ENCODE measurements around the gene MALT1.

DNA sequence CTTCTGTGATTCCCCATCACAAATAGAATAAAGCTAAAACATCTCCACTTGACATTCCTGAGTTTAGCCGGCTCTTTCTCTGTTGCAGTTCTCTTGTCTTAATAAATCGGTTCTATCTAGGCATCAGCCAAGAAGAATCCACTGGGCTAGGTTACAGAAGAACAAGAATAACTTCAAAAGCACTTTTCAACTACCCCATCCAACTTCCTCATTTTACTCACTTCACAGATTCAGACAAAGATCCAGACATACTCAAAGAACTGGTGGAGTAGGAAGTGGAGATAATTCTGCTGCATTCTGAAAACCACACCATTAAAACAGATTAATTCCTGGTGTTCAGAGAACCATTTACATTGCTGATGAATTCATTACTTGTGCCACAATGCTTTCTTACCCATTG, 32.8 kb upstream of the MALT1 start:
- TF ChIP-seq CTCF (IDR thresholded peaks at IDR 0.05 in 4 of 5, conservative IDR thresholded peaks at IDR 0.05 in 1 of 5) (no peak), POLR2A (IDR thresholded peaks at IDR 0.05) (no peak)
